H1 (cell line): ENCODE results near the gene VEPH1. TPM values are rescaled to one million over a fixed set of nuclear protein-coding genes. Genes with fewer than 3 reads are reported as not detected.

Experiments
- CTCF ChIA-PET: fragments of 300-600 bp; sonication (Branson Sonifier 250); formaldehyde crosslinking; loops from one replicate; lab custom pipeline; 2021; ENCODE audit not compliant: partially characterized antibody; lab: Charles Lee
- POLR2A ChIA-PET: fragments of 300-600 bp; sonication (Branson Sonifier 250); formaldehyde crosslinking; loops from one replicate; lab custom pipeline; 2021; ENCODE audit warnings: inconsistent platforms; ENCODE audit not compliant: partially characterized antibody; lab: Charles Lee
- DNase-seq, 2 experiments: peaks; one replicate each; pipeline versions ENCODE4 v3.0.0 to v3.0.0-alpha.2; 2010 to 2022; ENCODE audit warnings: low spot score in 2 of 2, low read depth in 1 of 2, mixed read lengths in 1 of 2
- FAIRE-seq: peaks from 2 replicates; lab custom pipeline; 2011; peaks lifted over from hg19 to GRCh38; lab: Jason Lieb, UNC
- H2AFZ ChIP-seq: 2 replicates; pipeline ENCODE4 v1.8.1; 2012; ENCODE audit warnings: low read length, inconsistent platforms
- H2AK5ac ChIP-seq: 2 replicates; pipeline ENCODE4 v1.6.1; 2013; ENCODE audit warnings: low read depth, low read length
- H2BK120ac ChIP-seq: replicated peaks from 2 replicates; pipeline ENCODE3; 2013; ENCODE audit warnings: low read depth, low read length, inconsistent platforms
- H2BK12ac ChIP-seq: 2 replicates; pipeline ENCODE4 v1.6.1; 2013; ENCODE audit warnings: low read depth, low read length
- H2BK15ac ChIP-seq: 2 replicates; pipeline ENCODE4 v1.6.1; 2013; ENCODE audit warnings: low read length
- H2BK20ac ChIP-seq: 2 replicates; pipeline ENCODE4 v1.6.1; 2013; ENCODE audit warnings: low read length
- H2BK5ac ChIP-seq: 2 replicates; pipeline ENCODE4 v1.6.1; 2013; ENCODE audit warnings: low read depth, low read length
- H3K14ac ChIP-seq: 2 replicates; pipeline ENCODE4 v1.6.1; 2013; ENCODE audit warnings: inconsistent platforms; ENCODE audit not compliant: insufficient read length
- H3K18ac ChIP-seq: 2 replicates; pipeline ENCODE4 v1.6.1; 2013; ENCODE audit warnings: low read length; ENCODE audit errors: extremely low read depth
- H3K23ac ChIP-seq: 2 replicates; pipeline ENCODE4 v1.6.1; 2013; ENCODE audit warnings: inconsistent platforms; ENCODE audit not compliant: insufficient read length
- H3K23me2 ChIP-seq: 2 replicates; pipeline ENCODE4 v1.6.1; 2013; ENCODE audit warnings: low read depth, low read length
- H3K27ac ChIP-seq: 2 replicates; pipeline ENCODE4 v1.6.1; 2011; ENCODE audit warnings: low read depth, low read length, inconsistent platforms
- H3K27me3 ChIP-seq, 4 experiments: replicated peaks in 1 of 4; 1 replicate in 1 of 4; 2 replicates in 3 of 4; pipeline versions ENCODE4 v1.6.1 to v1.8.1; 2011 to 2013; ENCODE audit warnings: low read length in 3 of 4, mild to moderate bottlenecking in 3 of 4, inconsistent platforms in 2 of 4, mixed read lengths in 2 of 4, moderate library complexity in 1 of 4; ENCODE audit not compliant: control insufficient read depth in 3 of 4, insufficient read depth in 3 of 4; ENCODE audit errors: extremely low read depth in 1 of 4
- H3K36me3 ChIP-seq, 4 experiments: 2 replicates each; pipeline versions ENCODE4 v1.6.1 to v1.8.1; 2011 to 2013; ENCODE audit warnings: mild to moderate bottlenecking in 4 of 4, low read length in 3 of 4, moderate library complexity in 2 of 4, control low read depth in 1 of 4, inconsistent platforms in 1 of 4; ENCODE audit not compliant: insufficient read depth in 4 of 4, control insufficient read depth in 2 of 4
- H3K4ac ChIP-seq: replicated peaks from 2 replicates; pipeline ENCODE3; 2013; ENCODE audit warnings: low read length, low read depth, mixed read lengths, inconsistent platforms; ENCODE audit not compliant: insufficient read length
- H3K4me1 ChIP-seq, 4 experiments: replicated peaks in 1 of 4; 1 replicate in 1 of 4; 2 replicates in 3 of 4; pipeline versions ENCODE4 v1.6.1 to v1.8.1; 2011 to 2013; ENCODE audit warnings: low read length in 3 of 4, inconsistent platforms in 2 of 4, mixed read lengths in 1 of 4; ENCODE audit not compliant: insufficient read depth in 4 of 4, control insufficient read depth in 3 of 4
- H3K4me2 ChIP-seq, 2 experiments: 2 replicates each; pipeline versions ENCODE4 v1.6.1 to v1.8.1; 2011 to 2013; ENCODE audit warnings: low read depth in 2 of 2, low read length in 2 of 2, control low read depth in 1 of 2, inconsistent platforms in 1 of 2, mild to moderate bottlenecking in 1 of 2; ENCODE audit not compliant: insufficient read depth in 1 of 2
- H3K4me3 ChIP-seq, 4 experiments: fragments of 200-600, 300-600 bp in 1 of 4; sonication (generic), shearing (Covaris generic), sonication (Bioruptor Twin) in 1 of 4; 2 replicates each; pipeline versions ENCODE4 v1.5.1 to v1.8.1; 2011 to 2016; ENCODE audit warnings: low read length in 4 of 4, low read depth in 3 of 4, control low read depth in 2 of 4, inconsistent platforms in 2 of 4, mild to moderate bottlenecking in 2 of 4, mixed read lengths in 1 of 4, moderate library complexity in 1 of 4; ENCODE audit not compliant: insufficient read depth in 2 of 4; ENCODE audit errors: extremely low read depth in 1 of 4
- H3K56ac ChIP-seq: replicated peaks from 2 replicates; pipeline ENCODE3; 2013; ENCODE audit warnings: low read depth, mild to moderate bottlenecking, mixed read lengths, low read length, inconsistent platforms; ENCODE audit not compliant: insufficient read length
- H3K79me1 ChIP-seq: 2 replicates; pipeline ENCODE4 v1.6.1; 2013; ENCODE audit warnings: low read depth, low read length, control low read depth
- H3K79me2 ChIP-seq, 2 experiments: 2 replicates each; pipeline versions ENCODE4 v1.6.1 to v1.8.1; 2012 to 2013; ENCODE audit warnings: low read length in 2 of 2, mild to moderate bottlenecking in 2 of 2, inconsistent platforms in 1 of 2; ENCODE audit not compliant: insufficient read depth in 2 of 2, control insufficient read depth in 1 of 2
- H3K9ac ChIP-seq, 4 experiments: replicated peaks in 1 of 4; 1 replicate in 1 of 4; 2 replicates in 3 of 4; pipeline versions ENCODE4 v1.6.1 to v1.8.1; 2011 to 2013; ENCODE audit warnings: low read depth in 3 of 4, low read length in 3 of 4, control low read depth in 2 of 4, mild to moderate bottlenecking in 2 of 4, moderate library complexity in 2 of 4, inconsistent platforms in 1 of 4; ENCODE audit errors: extremely low read depth in 1 of 4
- H3K9me3 ChIP-seq, 2 experiments: 2 replicates each; pipeline versions ENCODE4 v1.6.1 to v1.8.1; 2012 to 2013; ENCODE audit warnings: mild to moderate bottlenecking in 2 of 2, moderate library complexity in 2 of 2, control low read depth in 1 of 2, inconsistent platforms in 1 of 2, low read depth in 1 of 2, low read length in 1 of 2, mixed read lengths in 1 of 2; ENCODE audit not compliant: insufficient read depth in 2 of 2
- H4K20me1 ChIP-seq, 2 experiments: replicated peaks in 1 of 2; 2 replicates each; pipeline versions ENCODE3 to v1.8.1; 2011 to 2013; ENCODE audit warnings: inconsistent platforms in 2 of 2, low read length in 2 of 2, mild to moderate bottlenecking in 1 of 2; ENCODE audit not compliant: insufficient read depth in 2 of 2, control insufficient read depth in 1 of 2
- H4K5ac ChIP-seq: 2 replicates; pipeline ENCODE4 v1.6.1; 2013; ENCODE audit warnings: low read length, low read depth, mixed read lengths, inconsistent platforms; ENCODE audit not compliant: insufficient read length
- H4K8ac ChIP-seq: 2 replicates; pipeline ENCODE4 v1.8.0; 2013; ENCODE audit warnings: mild to moderate bottlenecking, moderate library complexity, low read length, inconsistent platforms; ENCODE audit not compliant: insufficient read depth; ENCODE audit errors: extremely low read depth
- H4K91ac ChIP-seq: replicated peaks from 2 replicates; pipeline ENCODE3; 2013; ENCODE audit warnings: low read length, mixed read lengths, inconsistent platforms; ENCODE audit not compliant: insufficient read length
- GABPA ChIP-seq: IDR thresholded peaks from 2 replicates; pipeline ENCODE4 v1.6.1; 2011; ENCODE audit warnings: mild to moderate bottlenecking, low read length, moderate library complexity, borderline replicate concordance; ENCODE audit not compliant: insufficient read depth
- KDM1A ChIP-seq: fragments of 200-600, 300-600 bp; sonication (generic); IDR thresholded peaks from 2 replicates; pipeline ENCODE4 v1.7.1; 2016; ENCODE audit warnings: mild to moderate bottlenecking, low read length, borderline replicate concordance
- RBBP5 ChIP-seq: IDR thresholded peaks from 2 replicates; pipeline ENCODE4 v1.7.1; 2012; ENCODE audit warnings: low read depth, mild to moderate bottlenecking, inconsistent platforms, low read length, moderate library complexity, borderline replicate concordance
- SP1 ChIP-seq: IDR thresholded peaks from 2 replicates; pipeline ENCODE4 v1.6.1; 2011; ENCODE audit warnings: low read depth, low read length
- SP2 ChIP-seq: IDR thresholded peaks from 2 replicates; pipeline ENCODE4 v1.6.1; 2012; ENCODE audit warnings: mild to moderate bottlenecking, low read length, inconsistent platforms
- WGBS, 2 experiments: shearing (Covaris generic) in 1 of 2; methylation state at CpG; one replicate each; pipeline versions ENCODE4 v1.1.6 to v1.1.7; 2013 to 2015; ENCODE audit warnings: low lambda C conversion rate in 2 of 2, mixed read lengths in 2 of 2, inconsistent platforms in 1 of 2, low coverage in 1 of 2, missing lambda C conversion rate in 1 of 2; ENCODE audit not compliant: insufficient replicate concordance in 2 of 2, insufficient coverage in 1 of 2, insufficient read length in 1 of 2; ENCODE audit errors: extremely low coverage in 1 of 2, missing lambda C conversion rate in 1 of 2; 5-methylcytosine and 5-hydroxymethylcytosine counted together
- polyA plus RNA-seq, 7 experiments: library from polyadenylated mRNA; depleted of rRNA in 3 of 7; stranded (reverse) in 5 of 7; unstranded in 2 of 7; fragments of >200 nt in 5 of 7; fragments of 200-250 nt in 2 of 7; gene quantifications; 1 replicate in 5 of 7; 2 replicates in 1 of 7; 4 replicates in 1 of 7; pipeline versions ENCODE4 v1.2.1 to v1.2.3, GENCODE V29; 2011 to 2013; ENCODE audit warnings: missing spikeins in 2 of 7, mixed read lengths in 2 of 7
- total RNA-seq: library from RNA; stranded (reverse); fragmentation: NEBNext Ultra II Directional; extraction: Animal tissue kit (Norgen Biotek cat#: 25700); gene quantifications from 2 replicates; pipeline ENCODE4 v1.2.1, GENCODE V29; 2021
- TF ChIP-seq, protein P1 (sequence below): IDR thresholded peaks from 2 replicates; pipeline ENCODE4 v1.6.1; 2011; ENCODE audit warnings: low read depth, mild to moderate bottlenecking, low read length; ENCODE audit not compliant: insufficient read depth
- TF ChIP-seq, protein P2 (sequence below): IDR thresholded peaks from 2 replicates; pipeline ENCODE4 v1.6.1; 2012; ENCODE audit warnings: low read length, inconsistent platforms

The VEPH1 gene
- total and polyA plus RNA-seq, 2 of the 8 experiments (the other 6 are each of a cell fraction or from before 2014, with no cell fraction given) = 12.0 to 18.3 TPM

DNA sequence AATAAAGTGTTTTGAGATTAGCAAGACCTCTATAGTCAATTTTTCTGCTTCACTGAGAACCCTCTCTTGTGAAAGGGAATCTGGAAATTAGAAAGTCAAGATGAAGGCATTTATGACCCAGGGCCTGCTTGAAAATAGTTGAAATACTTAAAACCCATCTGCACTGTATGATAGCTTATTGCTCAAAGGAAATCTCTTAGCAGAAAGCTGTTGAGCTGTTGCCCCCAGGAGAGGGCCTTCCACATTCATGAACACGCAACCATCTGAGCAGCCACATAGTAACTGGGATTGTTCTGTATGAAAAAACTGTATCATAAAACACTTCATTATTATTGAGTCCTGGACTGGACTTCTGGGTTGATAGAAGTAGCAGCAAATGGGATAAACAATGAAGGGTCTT, 173.0 kb downstream of the VEPH1 start:
- Histone ChIP-seq H2BK120ac (no peak overlapping the region), H2BK5ac (no peak overlapping the region), H4K8ac (no peak overlapping the region), H3K9me3 (no peaks in the 10 kb centered on the region), H2AFZ (no peak overlapping the region), H3K36me3 (no peaks in the 10 kb centered on the region), H2BK15ac (no peak overlapping the region), H3K4ac (no peak overlapping the region), H2BK20ac (no peak overlapping the region), H4K91ac (no peak overlapping the region), H3K4me2 (no peak overlapping the region), H2AK5ac (no peak overlapping the region), H2BK12ac (no peak overlapping the region), H3K9ac (no peak overlapping the region), H3K56ac (no peak overlapping the region), H4K20me1 (no peaks in the 10 kb centered on the region), H3K79me1 (no peaks in the 10 kb centered on the region), H3K4me1 (peaks cover 0 to 5% (median under 1%) of the 10 kb centered on the region in 4 experiments; a peak in 5 of 7 replicates), H3K23ac (no peak overlapping the region), H3K27me3 (no peaks in the 10 kb centered on the region), H3K79me2 (no peaks in the 10 kb centered on the region), H3K23me2 (no peaks in the 10 kb centered on the region), H3K4me3 (no peak overlapping the region), H3K14ac (no peak overlapping the region), H4K5ac (no peak overlapping the region), H3K27ac (no peak overlapping the region), H3K18ac (no peak overlapping the region)
- WGBS, 2 experiments = 92% methylated on average over 1 of the region's 1 CpG; no CpG with 5 or more reads in 1 of the 2 experiments
- ChIA-PET POLR2A (no interaction called here), CTCF (interaction anchor here (0.6 to 1.9 kb wide), 5 partner anchors 17 to 163 kb away, joined by 3 to 10 read pairs (median 4); partner anchors contain the start of gene PTX3)
- FAIRE-seq = no peak
- no peak for DNase-seq
- TF ChIP-seq, protein P1, sequence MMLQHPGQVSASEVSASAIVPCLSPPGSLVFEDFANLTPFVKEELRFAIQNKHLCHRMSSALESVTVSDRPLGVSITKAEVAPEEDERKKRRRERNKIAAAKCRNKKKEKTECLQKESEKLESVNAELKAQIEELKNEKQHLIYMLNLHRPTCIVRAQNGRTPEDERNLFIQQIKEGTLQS = no peak
- TF ChIP-seq RBBP5 = no peak
- TF ChIP-seq SP2 = no peak
- TF ChIP-seq KDM1A = no peak
- no peak for TF ChIP-seq GABPA
- no peak for TF ChIP-seq SP1
- TF ChIP-seq, protein P2, sequence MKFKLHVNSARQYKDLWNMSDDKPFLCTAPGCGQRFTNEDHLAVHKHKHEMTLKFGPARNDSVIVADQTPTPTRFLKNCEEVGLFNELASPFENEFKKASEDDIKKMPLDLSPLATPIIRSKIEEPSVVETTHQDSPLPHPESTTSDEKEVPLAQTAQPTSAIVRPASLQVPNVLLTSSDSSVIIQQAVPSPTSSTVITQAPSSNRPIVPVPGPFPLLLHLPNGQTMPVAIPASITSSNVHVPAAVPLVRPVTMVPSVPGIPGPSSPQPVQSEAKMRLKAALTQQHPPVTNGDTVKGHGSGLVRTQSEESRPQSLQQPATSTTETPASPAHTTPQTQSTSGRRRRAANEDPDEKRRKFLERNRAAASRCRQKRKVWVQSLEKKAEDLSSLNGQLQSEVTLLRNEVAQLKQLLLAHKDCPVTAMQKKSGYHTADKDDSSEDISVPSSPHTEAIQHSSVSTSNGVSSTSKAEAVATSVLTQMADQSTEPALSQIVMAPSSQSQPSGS = no peak
